ENCODE results near the gene CREBRF. TPM values are rescaled to one million over a fixed set of nuclear protein-coding genes. Genes with fewer than 3 reads are reported as not detected.

The CREBRF gene
- total and polyA plus RNA-seq, 9 of the 15 experiments (the other 6 are each of a cell fraction or from before 2014, with no cell fraction given) = 1.1 to 4.9 (median 2.9) TPM

GRCh38 chr5:173165177-173166016 lies 109.2 kb downstream of the CREBRF start:
- Histone ChIP-seq H3K27me3 (ENCODE audit: control insufficient read depth in 2 of 2, insufficient read depth in 2 of 2, low read length in 2 of 2) (peaks cover 3 to 4% of the 10 kb centered on the region in 2 experiments; a peak in 2 of 5 replicates), H3K4me1 (replicated peaks in 1 of 2; ENCODE audit: control insufficient read depth in 2 of 2, insufficient read depth in 2 of 2, low read length in 2 of 2) (no peaks in the 10 kb centered on the region), H3K9ac (ENCODE audit: insufficient read depth in 1 of 2, low read depth in 2 of 2, low read length in 2 of 2) (no peak overlapping the region), H3K9me1 (ENCODE audit: control insufficient read depth, insufficient read depth, low read length) (no peaks in the 10 kb centered on the region), H3K27ac (ENCODE audit: extremely low read depth, low read depth, low read length) (no peak overlapping the region), H2AFZ (ENCODE audit: low read depth, low read length) (no peak overlapping the region), H3K4me3 (no peak overlapping the region), H3K36me3 (ENCODE audit: control insufficient read depth, insufficient read depth, low read length) (peaks cover 31% of the 10 kb centered on the region; the same call in 1 of the 3 replicates), H3K79me2 (ENCODE audit: control insufficient read depth, insufficient read depth, low read length) (no peaks in the 10 kb centered on the region), H4K20me1 (replicated peaks; ENCODE audit: control insufficient read depth, insufficient read depth, low read length) (no peaks in the 10 kb centered on the region), H3K4me2 (ENCODE audit: insufficient read depth, low read length) (no peak overlapping the region), H3K9me3 (replicated peaks; ENCODE audit: control insufficient read depth, insufficient read depth, low read depth, low read length) (no peaks in the 10 kb centered on the region)
- POLR2A ChIA-PET = interaction anchor here (0.9 to 1.3 kb wide), 2 partner anchors 16 to 30 kb away, joined by 3 read pairs; no protein-coding TSS in a partner anchor
- intact Hi-C loops (cut with micrococcal nuclease) = loop anchor here (1.0 to 5.0 kb wide), 3 partner anchors 37 to 167 kb away; no protein-coding TSS in a partner anchor
- 71% methylated on average over 2 of the region's 2 CpGs for WGBS (ENCODE audit: insufficient coverage, low coverage, missing lambda C conversion rate)
- DNase-seq (ENCODE audit: extremely low read depth in 1 of 4, low spot score in 3 of 4) (no peak), FAIRE-seq (no peak), ATAC-seq (no peak)
- BruUV-seq (replicated peaks) = no TSS peak
- TF ChIP-seq E2F5 (CRISPR knock-in tag; IDR thresholded peaks at IDR 0.05) = no peak
- TF ChIP-seq RBM25 (IDR thresholded peaks at IDR 0.05; ENCODE audit: low read depth, low read length, severe bottlenecking) = peak; percentile 57
- TF ChIP-seq ZNF280A (IDR thresholded peaks at IDR 0.05; ENCODE audit: low read depth, partially characterized antibody) = no peak
- TF ChIP-seq ZNF175 (CRISPR knock-in tag; IDR thresholded peaks at IDR 0.05; ENCODE audit: low read depth) = no peak
- CTCF ChIA-PET (ENCODE audit: low intra/inter-chr PET ratio) = interaction anchor here (0.6 to 1.1 kb wide), 4 partner anchors 21 to 411 kb away, joined by 3 read pairs; no protein-coding TSS in a partner anchor
- in situ Hi-C loops (cut with MboI) = no loop called here
